ENCODE results near the gene ZNF385B. TPM values are rescaled to one million over a fixed set of nuclear protein-coding genes. Genes with fewer than 3 reads are reported as not detected.

The ZNF385B gene
- total and polyA plus RNA-seq, 12 donors: 2.0 to 15.3 (median 8.4) TPM

DNA sequence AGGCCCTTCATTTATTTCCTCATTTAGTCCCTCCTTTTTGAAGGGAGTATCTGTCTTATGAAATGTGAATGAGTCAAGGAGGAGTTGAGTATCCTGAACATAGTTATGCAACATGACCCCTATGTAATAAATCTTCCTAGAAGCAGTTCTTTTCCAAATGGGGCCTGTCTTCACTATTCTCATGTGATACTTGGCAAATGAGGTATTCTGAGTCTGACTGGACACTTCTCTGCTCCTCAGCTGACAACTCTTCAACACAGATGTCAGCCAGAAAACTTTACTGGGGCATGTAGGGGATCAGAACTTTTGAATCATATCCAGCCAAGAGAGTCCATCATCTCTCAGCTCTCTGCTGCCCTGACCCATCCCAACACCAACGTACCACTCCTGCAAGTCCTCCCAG, 291.6 kb downstream of the ZNF385B start:
- Histone ChIP-seq H3K4me1 (replicated peaks in 1 of 2) (peaks cover 0 to 16% of the 10 kb centered on the region in 2 donors), H3K36me3 (replicated peaks in 1 of 2) (no peaks in the 10 kb centered on the region), H3K27ac (peak overlapping the region in 1 of 5 donors; percentile 12), H3K4me3 (no peak overlapping the region), H3K27me3 (no peaks in the 10 kb centered on the region), H3K9me3 (replicated peaks in 1 of 3) (no peaks in the 10 kb centered on the region)
- TF ChIP-seq POLR2A (IDR thresholded peaks at IDR 0.05): no peak
- TF ChIP-seq, protein P1, sequence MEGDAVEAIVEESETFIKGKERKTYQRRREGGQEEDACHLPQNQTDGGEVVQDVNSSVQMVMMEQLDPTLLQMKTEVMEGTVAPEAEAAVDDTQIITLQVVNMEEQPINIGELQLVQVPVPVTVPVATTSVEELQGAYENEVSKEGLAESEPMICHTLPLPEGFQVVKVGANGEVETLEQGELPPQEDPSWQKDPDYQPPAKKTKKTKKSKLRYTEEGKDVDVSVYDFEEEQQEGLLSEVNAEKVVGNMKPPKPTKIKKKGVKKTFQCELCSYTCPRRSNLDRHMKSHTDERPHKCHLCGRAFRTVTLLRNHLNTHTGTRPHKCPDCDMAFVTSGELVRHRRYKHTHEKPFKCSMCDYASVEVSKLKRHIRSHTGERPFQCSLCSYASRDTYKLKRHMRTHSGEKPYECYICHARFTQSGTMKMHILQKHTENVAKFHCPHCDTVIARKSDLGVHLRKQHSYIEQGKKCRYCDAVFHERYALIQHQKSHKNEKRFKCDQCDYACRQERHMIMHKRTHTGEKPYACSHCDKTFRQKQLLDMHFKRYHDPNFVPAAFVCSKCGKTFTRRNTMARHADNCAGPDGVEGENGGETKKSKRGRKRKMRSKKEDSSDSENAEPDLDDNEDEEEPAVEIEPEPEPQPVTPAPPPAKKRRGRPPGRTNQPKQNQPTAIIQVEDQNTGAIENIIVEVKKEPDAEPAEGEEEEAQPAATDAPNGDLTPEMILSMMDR (IDR thresholded peaks at IDR 0.05): no peak
- DNase-seq: peak in 1 of 7 donors; percentile 15
- intact Hi-C loops (cut with DNase I): no loop called here
- 57 to 84% (median 70%) methylated on average over 1 of the region's 1 CpG for WGBS, 4 donors

DNA sequence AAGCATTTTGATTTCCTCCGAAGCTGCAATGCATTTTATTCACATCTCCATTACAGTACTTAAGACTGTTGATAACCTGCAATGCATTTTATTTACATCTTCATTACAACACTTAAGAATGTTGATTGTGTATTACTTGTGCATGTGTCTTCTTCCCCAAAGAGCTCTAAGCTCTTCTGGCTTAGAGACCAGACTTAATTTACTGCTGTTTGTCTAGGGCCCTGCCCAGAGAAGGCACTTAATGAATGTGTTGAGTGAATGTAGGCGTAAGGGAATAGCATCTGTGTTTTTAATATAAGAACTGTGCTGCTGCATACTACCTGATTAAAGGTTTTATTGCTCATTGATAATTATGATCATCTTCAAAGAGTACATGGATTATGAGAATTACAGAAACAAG, 295.6 kb downstream of the ZNF385B start:
- intact Hi-C loops (cut with DNase I): no loop called here
- no peak for DNase-seq
- WGBS, 4 donors: 49 to 90% (median 65%) methylated on average over 2 of the region's 2 CpGs

DNA sequence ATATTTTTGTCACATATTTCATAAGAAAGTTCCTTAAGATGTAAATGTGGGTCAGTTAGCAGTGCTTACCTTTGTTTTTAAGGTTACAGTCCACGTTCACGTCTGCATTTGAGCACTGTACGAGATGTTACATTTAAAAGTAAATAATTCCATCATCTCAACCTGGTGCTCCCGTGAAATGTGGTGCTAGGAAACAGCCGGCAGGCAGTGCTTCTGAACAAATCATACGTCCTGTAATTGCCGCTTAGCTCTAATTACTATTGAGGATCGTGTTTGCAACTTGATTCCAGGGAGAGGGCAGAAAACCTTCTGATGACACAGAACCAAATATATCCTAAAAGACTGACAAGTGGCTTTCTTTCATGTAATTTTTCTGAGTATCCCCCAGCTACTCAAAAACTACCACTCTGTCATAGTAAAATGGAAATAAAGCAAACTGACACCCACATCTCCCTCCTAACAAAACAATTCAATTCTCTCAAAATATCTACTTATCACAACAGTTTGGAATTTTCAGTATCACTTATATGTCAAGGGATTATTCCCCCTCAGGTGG, 299.0 kb downstream of the ZNF385B start:
- no peak overlapping the region for H3K4me3 ChIP-seq
- 59 to 66% (median 64%) methylated on average over 8 of the region's 8 CpGs for WGBS, 4 donors

More for the DNA sequence above, 295.6 kb downstream of the ZNF385B start:
- Histone ChIP-seq H3K27ac (no peak overlapping the region), H3K4me3 (no peak overlapping the region), H3K9me3 (replicated peaks in 1 of 3) (no peaks in the 10 kb centered on the region), H3K4me1 (replicated peaks in 1 of 2) (peaks cover 0 to 16% of the 10 kb centered on the region in 2 donors), H3K27me3 (no peaks in the 10 kb centered on the region), H3K36me3 (replicated peaks in 1 of 2) (no peaks in the 10 kb centered on the region)
- TF ChIP-seq POLR2A (IDR thresholded peaks at IDR 0.05): no peak
- TF ChIP-seq, protein P1 (IDR thresholded peaks at IDR 0.05): no peak

DNA sequence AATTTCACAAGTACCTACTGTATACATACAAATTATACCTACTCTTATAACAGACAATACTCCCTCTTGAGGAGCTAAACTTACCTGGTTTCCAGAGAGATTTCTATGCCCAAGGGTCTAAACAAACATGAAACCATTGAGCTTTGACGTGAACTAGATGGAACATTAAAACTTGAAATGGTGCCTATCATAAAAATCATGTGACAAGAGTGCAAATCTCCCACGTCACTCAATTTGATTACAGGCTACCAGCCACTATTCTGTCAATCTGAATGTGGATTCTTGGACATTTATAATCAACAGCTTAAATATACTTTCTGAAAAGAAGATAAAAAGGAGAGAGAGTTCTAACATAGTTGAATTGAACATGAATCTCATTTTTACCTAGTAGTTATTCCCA, 299.7 kb downstream of the ZNF385B start:
- Histone ChIP-seq H3K4me3 (no peak overlapping the region), H3K36me3 (replicated peaks in 1 of 2) (no peaks in the 10 kb centered on the region), H3K9me3 (replicated peaks in 1 of 3) (no peaks in the 10 kb centered on the region), H3K27ac (no peak overlapping the region), H3K4me1 (replicated peaks in 1 of 2) (peaks cover 0 to 11% of the 10 kb centered on the region in 2 donors), H3K27me3 (no peaks in the 10 kb centered on the region)
- TF ChIP-seq, protein P1 (IDR thresholded peaks at IDR 0.05): no peak
- TF ChIP-seq POLR2A (IDR thresholded peaks at IDR 0.05): no peak
- intact Hi-C loops (cut with DNase I): no loop called here
- DNase-seq: no peak
- WGBS, 4 donors: 70 to 85% (median 77%) methylated on average over 2 of the region's 2 CpGs

More for the DNA sequence above, 299.0 kb downstream of the ZNF385B start:
- no peak for TF ChIP-seq POLR2A (IDR thresholded peaks at IDR 0.05)
- TF ChIP-seq, protein P1 (IDR thresholded peaks at IDR 0.05): no peak
- Histone ChIP-seq H3K27me3 (no peaks in the 10 kb centered on the region), H3K36me3 (replicated peaks in 1 of 2) (no peaks in the 10 kb centered on the region), H3K27ac (no peak overlapping the region), H3K4me1 (replicated peaks in 1 of 2) (peaks cover 0 to 11% of the 10 kb centered on the region in 2 donors), H3K9me3 (replicated peaks in 1 of 3) (no peaks in the 10 kb centered on the region)
- intact Hi-C loops (cut with DNase I): no loop called here
- no peak for DNase-seq

Measured in adrenal gland (tissue), 12 donors.